ENCODE data around the gene PLXNC1.

Gene PLXNC1

GRCh38 chr12:94318181-94318580 lies 169.8 kb downstream of the PLXNC1 start:
- TF ChIP-seq BHLHE40 (IDR thresholded peaks at IDR 0.05; ENCODE audit: borderline replicate concordance) = no peak
- no peak for TF ChIP-seq HDGF (IDR thresholded peaks at IDR 0.05; ENCODE audit: borderline replicate concordance)
- TF ChIP-seq TARDBP (IDR thresholded peaks at IDR 0.05) = no peak
- no peak for TF ChIP-seq FOXK2 (IDR thresholded peaks at IDR 0.05)
- TF ChIP-seq ELF4 (IDR thresholded peaks at IDR 0.05) = no peak
- no peak for TF ChIP-seq FOXM1 (IDR thresholded peaks at IDR 0.05; ENCODE audit: borderline replicate concordance)
- TF ChIP-seq L3MBTL2 (conservative IDR thresholded peaks at IDR 0.05) = no peak
- TF ChIP-seq NFRKB (IDR thresholded peaks at IDR 0.05) = no peak
- TF ChIP-seq LEF1 (IDR thresholded peaks at IDR 0.05; ENCODE audit: borderline replicate concordance) = no peak
- TF ChIP-seq ZNF384 (IDR thresholded peaks at IDR 0.05) = no peak
- TF ChIP-seq, protein P1, sequence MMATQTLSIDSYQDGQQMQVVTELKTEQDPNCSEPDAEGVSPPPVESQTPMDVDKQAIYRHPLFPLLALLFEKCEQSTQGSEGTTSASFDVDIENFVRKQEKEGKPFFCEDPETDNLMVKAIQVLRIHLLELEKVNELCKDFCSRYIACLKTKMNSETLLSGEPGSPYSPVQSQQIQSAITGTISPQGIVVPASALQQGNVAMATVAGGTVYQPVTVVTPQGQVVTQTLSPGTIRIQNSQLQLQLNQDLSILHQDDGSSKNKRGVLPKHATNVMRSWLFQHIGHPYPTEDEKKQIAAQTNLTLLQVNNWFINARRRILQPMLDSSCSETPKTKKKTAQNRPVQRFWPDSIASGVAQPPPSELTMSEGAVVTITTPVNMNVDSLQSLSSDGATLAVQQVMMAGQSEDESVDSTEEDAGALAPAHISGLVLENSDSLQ (IDR thresholded peaks at IDR 0.05) = no peak
- POLR2A ChIA-PET = no interaction called here
- DNase-seq (ENCODE audit: extremely low spot score) = no peak
- CTCF ChIA-PET = no interaction called here

- TF ChIP-seq FOXA1 (IDR thresholded peaks at IDR 0.05) (no peak), SP1 (IDR thresholded peaks at IDR 0.05) (no peak), ELF4 (IDR thresholded peaks at IDR 0.05) (no peak), L3MBTL2 (conservative IDR thresholded peaks at IDR 0.05) (no peak; the same call in 1 of the 2 replicates), FOXK2 (IDR thresholded peaks at IDR 0.05) (no peak), CTBP1 (IDR thresholded peaks at IDR 0.05; ENCODE audit: borderline replicate concordance) (no peak)
- TF ChIP-seq, protein P1 (IDR thresholded peaks at IDR 0.05) = no peak
- ChIA-PET POLR2A (no interaction called here), CTCF (no interaction called here)
- DNase-seq (ENCODE audit: extremely low spot score) = no peak
Observed at GRCh38 chr12:94320109-94320508, 171.7 kb downstream of the PLXNC1 start.

DNA sequence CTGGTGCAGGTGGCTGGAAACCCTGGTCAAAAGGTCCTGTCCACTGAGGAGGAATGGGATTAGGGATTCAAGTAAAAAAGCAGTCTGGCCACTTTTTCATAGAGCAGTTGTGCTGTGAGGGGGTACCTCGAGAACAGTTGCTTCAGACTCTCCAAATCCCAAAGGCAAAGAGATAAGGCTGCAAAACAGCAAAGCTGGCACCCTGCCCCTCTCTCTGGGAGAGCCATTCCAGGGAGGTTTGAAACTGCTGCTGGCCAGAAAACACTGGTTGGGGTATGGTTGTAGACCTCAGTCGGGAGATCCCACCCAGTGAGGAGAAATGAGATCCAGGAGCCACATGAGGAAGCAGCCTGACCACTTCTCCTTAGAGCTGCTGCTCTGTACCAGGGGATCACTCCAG lies 174.0 kb downstream of the PLXNC1 start:
- no peak for TF ChIP-seq SUZ12 (IDR thresholded peaks at IDR 0.05)
- no peak for TF ChIP-seq FOXA1 (IDR thresholded peaks at IDR 0.05)
- TF ChIP-seq, protein P1 (IDR thresholded peaks at IDR 0.05) = no peak
- no peak for TF ChIP-seq L3MBTL2 (conservative IDR thresholded peaks at IDR 0.05)
- TF ChIP-seq LEF1 (IDR thresholded peaks at IDR 0.05; ENCODE audit: borderline replicate concordance) = no peak
- TF ChIP-seq FOXM1 (IDR thresholded peaks at IDR 0.05; ENCODE audit: borderline replicate concordance) = no peak
- no peak for TF ChIP-seq ELF4 (IDR thresholded peaks at IDR 0.05)
- no peak for TF ChIP-seq HDGF (IDR thresholded peaks at IDR 0.05; ENCODE audit: borderline replicate concordance)
- no peak for TF ChIP-seq TARDBP (IDR thresholded peaks at IDR 0.05)
- no peak for TF ChIP-seq BHLHE40 (IDR thresholded peaks at IDR 0.05; ENCODE audit: borderline replicate concordance)
- TF ChIP-seq CTBP1 (IDR thresholded peaks at IDR 0.05; ENCODE audit: borderline replicate concordance) = no peak
- TF ChIP-seq NFRKB (IDR thresholded peaks at IDR 0.05) = no peak
- no peak for TF ChIP-seq ARNT (IDR thresholded peaks at IDR 0.05)
- no peak for TF ChIP-seq SP1 (IDR thresholded peaks at IDR 0.05)
- no peak for TF ChIP-seq ZNF384 (IDR thresholded peaks at IDR 0.05)
- TF ChIP-seq FOXK2 (IDR thresholded peaks at IDR 0.05) = no peak
- DNase-seq (ENCODE audit: extremely low spot score) = no peak
- ChIA-PET POLR2A (no interaction called here), CTCF (no interaction called here)

GRCh38 chr12:94326234-94326633 lies 177.9 kb downstream of the PLXNC1 start:
- TF ChIP-seq L3MBTL2 (conservative IDR thresholded peaks at IDR 0.05) = no peak
- ChIA-PET POLR2A (no interaction called here), CTCF (no interaction called here)
- DNase-seq (ENCODE audit: extremely low spot score) = no peak

DNA sequence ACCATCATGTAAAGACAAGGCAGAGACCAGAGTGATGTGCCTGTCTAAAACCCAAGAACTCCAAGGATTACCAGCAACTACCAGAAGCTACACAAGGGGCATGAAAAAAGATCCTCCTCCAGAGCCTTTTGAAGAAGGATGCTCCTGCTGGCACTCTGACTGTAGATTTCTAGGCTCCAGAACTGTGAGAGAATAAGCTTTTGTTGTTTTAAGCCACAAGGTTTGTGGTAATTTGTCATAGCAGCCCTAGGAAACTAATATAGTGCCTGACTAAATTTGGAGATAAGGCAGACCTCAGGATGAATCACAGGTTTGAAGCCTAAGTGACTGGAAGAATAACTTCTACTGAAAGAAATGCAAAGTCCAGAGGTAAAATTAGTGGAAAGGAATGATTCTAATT lies 178.3 kb downstream of the PLXNC1 start:
- no peak for TF ChIP-seq FOXA1 (IDR thresholded peaks at IDR 0.05)
- no peak for TF ChIP-seq HDGF (IDR thresholded peaks at IDR 0.05; ENCODE audit: borderline replicate concordance)
- no peak for TF ChIP-seq FOXK2 (IDR thresholded peaks at IDR 0.05)
- TF ChIP-seq LEF1 (IDR thresholded peaks at IDR 0.05; ENCODE audit: borderline replicate concordance) = no peak
- ChIA-PET CTCF (no interaction called here), POLR2A (no interaction called here)
- no peak for DNase-seq (ENCODE audit: extremely low spot score)

DNA sequence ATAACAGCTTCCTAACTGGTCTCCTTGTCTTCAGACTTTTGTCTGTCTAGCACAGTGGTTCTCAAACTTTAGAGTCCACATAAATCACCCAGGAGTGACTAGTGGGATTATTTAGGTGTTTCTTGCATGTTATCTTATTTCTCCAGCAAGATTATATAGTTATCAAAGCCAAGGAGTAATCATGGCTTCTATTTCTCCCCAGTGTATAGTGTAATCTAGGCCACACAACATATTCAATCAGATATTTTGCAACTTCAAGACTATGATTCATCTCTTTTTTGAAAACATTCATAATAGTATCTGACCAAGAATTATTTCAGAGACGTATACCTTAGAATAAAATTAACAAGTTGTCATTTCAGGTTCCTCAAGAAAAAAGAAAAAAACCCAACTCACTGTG lies 179.4 kb downstream of the PLXNC1 start:
- ChIA-PET CTCF (no interaction called here), POLR2A (no interaction called here)
- TF ChIP-seq FOXA1 (IDR thresholded peaks at IDR 0.05) = no peak
- TF ChIP-seq CTBP1 (IDR thresholded peaks at IDR 0.05; ENCODE audit: borderline replicate concordance) = no peak
- TF ChIP-seq FOXM1 (IDR thresholded peaks at IDR 0.05; ENCODE audit: borderline replicate concordance) = no peak
- TF ChIP-seq ZNF384 (IDR thresholded peaks at IDR 0.05) = no peak
- no peak for TF ChIP-seq SP1 (IDR thresholded peaks at IDR 0.05)
- TF ChIP-seq LEF1 (IDR thresholded peaks at IDR 0.05; ENCODE audit: borderline replicate concordance) = no peak
- TF ChIP-seq L3MBTL2 (conservative IDR thresholded peaks at IDR 0.05) = no peak
- TF ChIP-seq NFRKB (IDR thresholded peaks at IDR 0.05) = no peak
- no peak for TF ChIP-seq BHLHE40 (IDR thresholded peaks at IDR 0.05; ENCODE audit: borderline replicate concordance)
- no peak for TF ChIP-seq HDGF (IDR thresholded peaks at IDR 0.05; ENCODE audit: borderline replicate concordance)
- TF ChIP-seq, protein P1 (IDR thresholded peaks at IDR 0.05) = no peak
- no peak for TF ChIP-seq ARNT (IDR thresholded peaks at IDR 0.05)
- no peak for TF ChIP-seq TARDBP (IDR thresholded peaks at IDR 0.05)
- no peak for TF ChIP-seq FOXK2 (IDR thresholded peaks at IDR 0.05)
- TF ChIP-seq SUZ12 (IDR thresholded peaks at IDR 0.05) = no peak
- TF ChIP-seq ELF4 (IDR thresholded peaks at IDR 0.05) = no peak
- no peak for DNase-seq (ENCODE audit: extremely low spot score)
